GM18507 (cell line): ENCODE data around the gene SLC25A47.
"Not testable (repeated sequence)": the region's sequence is repeated elsewhere in the genome, so short reads cannot be mapped to it uniquely, and the experiment has no call there.

Source experiments
- DNase-seq: peaks from one replicate; pipeline ENCODE4 v3.0.0; 2011; ENCODE audit warnings: low read depth; ENCODE audit not compliant: insufficient read length; ENCODE audit errors: extremely low spot score
- FAIRE-seq: peaks from 2 replicates; lab custom pipeline; 2011; peaks lifted over from hg19 to GRCh38; lab: Jason Lieb, UNC

The SLC25A47 gene

DNA sequence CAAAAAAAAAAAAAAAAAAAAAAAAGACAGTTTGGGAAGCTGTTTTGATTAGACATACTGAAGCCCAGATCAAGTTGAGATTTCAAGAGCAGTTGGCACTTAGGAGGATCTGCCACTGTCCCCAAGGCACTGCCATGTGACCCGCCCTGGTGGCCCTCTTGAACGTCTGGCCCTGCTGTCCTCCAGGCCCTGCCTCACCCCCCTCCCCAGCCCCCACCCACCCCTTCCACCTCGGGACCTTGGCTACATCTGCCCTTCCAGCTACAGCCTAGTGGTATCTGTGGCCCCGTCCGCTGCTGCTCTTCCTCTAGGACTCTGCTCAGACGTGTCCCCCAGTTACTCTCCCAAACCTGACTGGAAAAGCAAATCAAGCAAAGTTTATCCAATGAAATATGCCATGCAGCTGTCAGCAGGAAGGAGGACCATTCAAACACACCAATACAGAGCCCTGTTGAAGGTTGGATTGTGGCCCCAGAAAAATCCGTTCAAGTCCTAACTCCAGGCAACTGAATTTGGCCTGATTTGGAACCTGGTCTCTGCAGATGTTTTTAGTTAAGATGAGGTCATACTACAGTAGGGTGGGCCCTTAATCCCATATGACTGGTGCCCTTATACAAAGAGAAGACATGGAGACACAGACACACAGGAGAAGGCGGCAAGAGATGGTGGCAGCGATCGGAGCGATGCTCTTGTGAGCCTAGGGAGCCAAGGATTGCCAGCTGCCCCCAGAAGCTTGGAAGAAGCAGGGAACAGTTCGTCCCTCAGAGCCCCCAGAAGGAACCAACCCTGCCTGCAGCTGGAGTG lies 34.6 kb upstream of the SLC25A47 start:
- FAIRE-seq (no peak), DNase-seq (no peak)

DNA sequence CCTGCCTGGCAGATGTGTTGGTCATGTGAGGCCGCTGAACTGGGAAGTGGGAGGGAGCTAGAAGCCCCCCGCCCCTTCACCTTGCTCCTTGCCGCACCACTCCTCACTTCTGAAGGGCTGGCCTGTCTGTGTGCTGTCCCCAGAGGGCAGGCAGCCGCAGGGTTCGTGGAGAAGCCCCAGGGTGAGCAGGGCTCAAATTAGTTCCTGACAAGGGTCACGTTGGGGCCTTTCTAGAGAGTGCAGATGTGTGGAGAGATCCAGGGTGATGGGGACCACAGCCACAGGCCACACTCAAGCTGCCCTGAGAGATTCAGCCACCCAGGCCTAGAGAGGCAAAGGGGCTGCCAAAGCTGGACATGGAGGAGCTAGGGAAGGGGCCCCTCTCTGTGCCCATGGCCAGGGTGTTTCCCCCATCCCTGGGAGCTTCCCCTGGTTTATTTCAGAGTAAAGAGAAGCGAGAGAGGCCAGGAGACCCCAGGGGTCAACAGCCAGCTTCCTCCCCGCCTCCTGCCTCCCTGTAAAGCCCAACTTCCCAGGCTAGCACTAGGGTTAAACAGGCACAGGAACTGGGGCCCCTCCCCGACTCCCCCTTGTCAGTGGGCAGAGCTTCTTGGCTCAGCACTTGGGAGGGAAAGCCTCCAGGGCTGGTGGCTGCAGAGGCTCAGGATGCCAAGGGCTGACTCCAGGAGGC lies 33.1 kb upstream of the SLC25A47 start:
- FAIRE-seq: peak; percentile 5
- no peak for DNase-seq

GRCh38 chr14:100290607-100291304 lies 32.4 kb upstream of the SLC25A47 start:
- DNase-seq: no peak
- FAIRE-seq: no peak

DNA sequence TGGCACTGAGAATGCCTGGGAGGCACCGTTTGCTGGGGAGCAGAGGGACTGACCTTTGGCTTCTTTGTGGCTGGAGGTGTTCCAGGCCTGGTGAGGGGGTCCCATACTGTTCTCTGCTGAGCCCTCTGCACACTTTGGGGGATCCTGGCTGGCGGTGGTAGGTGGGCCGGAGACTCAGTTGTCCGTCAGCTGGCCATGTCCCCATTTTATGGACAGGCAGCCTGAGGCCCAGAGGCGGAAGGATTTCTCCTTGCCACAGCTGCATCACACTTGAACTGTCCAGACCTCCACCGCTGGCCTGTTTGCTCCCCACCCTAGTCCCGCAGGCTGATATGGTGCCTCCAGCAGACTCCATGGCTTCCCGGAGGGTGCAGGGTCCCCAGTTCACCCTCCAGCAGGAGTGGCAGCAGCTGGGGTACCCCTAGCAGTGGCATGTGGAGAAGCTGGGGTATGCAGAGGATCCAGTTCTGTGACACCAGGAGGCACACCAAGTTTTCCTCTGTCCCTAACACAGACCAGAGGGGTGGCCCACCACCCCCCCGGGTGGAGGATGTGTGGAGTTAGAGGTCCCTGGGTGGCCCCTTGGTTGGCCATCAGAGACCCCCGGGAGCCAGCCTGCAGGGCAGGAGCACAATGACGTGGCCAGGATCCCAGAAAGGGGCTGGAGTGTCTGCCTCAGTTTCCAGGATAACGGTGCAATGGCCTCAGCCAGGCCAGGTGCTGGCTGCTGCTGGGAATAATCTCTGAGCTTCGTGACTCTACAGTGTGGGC lies 31.6 kb upstream of the SLC25A47 start:
- FAIRE-seq (no peak), DNase-seq (no peak)

GRCh38 chr14:100292301-100292775 lies 30.8 kb upstream of the SLC25A47 start:
- FAIRE-seq (no peak), DNase-seq (no peak)

- FAIRE-seq (no peak), DNase-seq (no peak)
Measured at GRCh38 chr14:100292776-100293461, 30.2 kb upstream of the SLC25A47 start.

- DNase-seq (no peak), FAIRE-seq (no peak)
Measured at GRCh38 chr14:100293497-100294212, 29.5 kb upstream of the SLC25A47 start.

GRCh38 chr14:100294213-100294962 lies 28.8 kb upstream of the SLC25A47 start:
- DNase-seq (no peak), FAIRE-seq (peak; percentile 63)

- FAIRE-seq: no peak
- DNase-seq: no peak
Measured at GRCh38 chr14:100294963-100295330, 28.2 kb upstream of the SLC25A47 start.

DNA sequence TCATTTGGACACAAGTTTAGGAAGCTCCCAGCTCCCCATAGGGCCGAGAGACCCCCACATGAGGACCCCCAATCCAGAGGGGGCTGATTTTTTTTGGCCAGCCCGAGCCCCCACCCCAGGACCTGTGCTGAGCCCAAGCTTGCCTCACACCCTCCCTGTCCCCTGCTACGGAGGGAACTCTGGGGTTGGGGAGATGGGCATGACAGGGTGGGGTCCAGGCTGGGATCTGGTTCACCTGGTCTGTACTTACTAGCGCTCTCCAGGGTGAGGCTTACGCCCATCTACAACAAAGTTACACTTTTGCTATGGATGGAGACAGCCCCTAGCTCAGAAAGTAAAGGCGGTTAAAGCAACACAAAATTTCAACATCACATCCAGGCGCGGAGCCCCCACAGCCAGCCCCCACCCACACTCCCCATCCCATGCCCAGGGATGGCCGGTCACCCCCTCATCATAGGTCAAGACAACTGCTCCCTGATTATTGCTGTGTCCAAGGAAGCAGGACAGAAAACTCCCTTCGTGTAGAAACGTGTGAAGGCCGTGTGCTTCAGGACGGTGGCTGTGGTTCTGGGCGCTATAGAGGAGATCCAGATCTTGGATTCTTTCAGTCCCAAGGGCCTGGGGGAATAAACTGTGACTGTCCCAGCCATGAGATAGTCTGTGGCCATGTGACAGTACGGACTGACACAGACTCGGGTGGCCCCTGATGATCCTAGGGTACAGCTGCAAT lies 27.6 kb upstream of the SLC25A47 start:
- no peak for FAIRE-seq

GRCh38 chr14:100296106-100296651 lies 27.0 kb upstream of the SLC25A47 start:
- FAIRE-seq (no peak), DNase-seq (no peak)

More for the DNA sequence above, 27.6 kb upstream of the SLC25A47 start:
- no peak for DNase-seq

- not testable (repeated sequence) for DNase-seq, FAIRE-seq
Measured at GRCh38 chr14:100296729-100297128, 26.4 kb upstream of the SLC25A47 start.

GRCh38 chr14:100297320-100298300 lies 25.5 kb upstream of the SLC25A47 start:
- DNase-seq: no peak
- FAIRE-seq: peak; percentile 91

DNA sequence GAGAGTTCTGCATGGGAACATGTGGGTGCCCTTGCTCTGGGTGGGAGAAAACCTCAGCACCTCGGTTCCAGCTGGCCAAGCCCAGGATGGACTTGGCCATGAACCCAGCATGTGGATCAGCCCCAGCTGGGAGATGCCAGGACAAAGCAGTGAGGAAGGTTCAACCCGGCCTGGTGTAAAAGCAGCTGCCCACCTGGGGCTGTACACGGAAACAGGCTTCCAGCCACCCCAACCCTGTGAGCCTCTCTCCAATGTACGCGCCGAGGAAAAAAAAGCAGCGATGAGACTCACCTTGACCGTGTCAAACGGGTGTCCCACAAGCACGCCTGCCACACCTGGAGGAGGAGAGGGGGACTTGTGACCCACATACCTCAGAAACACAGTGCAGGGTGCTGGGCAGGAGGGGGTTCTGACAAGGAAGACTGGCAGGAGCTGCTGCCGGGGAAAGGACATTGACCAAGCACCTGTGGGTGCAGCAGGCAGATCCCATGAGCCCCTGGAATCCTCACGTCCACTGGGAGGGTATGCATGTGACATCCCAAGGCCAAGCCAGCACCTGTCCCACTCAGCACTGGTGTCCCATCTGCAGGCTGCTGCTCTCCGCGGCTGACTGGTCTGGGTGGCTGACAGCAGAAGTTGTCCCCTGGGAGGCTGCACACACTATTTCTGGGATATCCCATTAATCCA lies 24.4 kb upstream of the SLC25A47 start:
- no peak for DNase-seq
- FAIRE-seq: no peak

- FAIRE-seq: no peak
Measured at GRCh38 chr14:100299238-100299560, 23.9 kb upstream of the SLC25A47 start.

More at GRCh38 chr14:100299238-100299560, 23.9 kb upstream of the SLC25A47 start:
- no peak for DNase-seq
